Vagina (tissue), 2 donors: Measurements from ENCODE around the gene SSNA1. TPM values are rescaled to one million over a fixed set of nuclear protein-coding genes. Genes with fewer than 3 reads are reported as not detected.

Source experiments
- DNase-seq, 2 donors: peaks; one replicate each; pipeline ENCODE4 v3.0.0-alpha.2; 2017; ENCODE audit errors: extremely low spot score in 2 of 2
- H3K27ac ChIP-seq: fragments of 200-600 bp; sonication (generic); one replicate; pipeline ENCODE4 v1.5.1; 2019
- H3K27me3 ChIP-seq: fragments of 200-600 bp; sonication (generic); one replicate; pipeline ENCODE4 v1.5.1; 2019
- H3K36me3 ChIP-seq, 2 donors: fragments of 200-600 bp; sonication (generic); one replicate each; pipeline ENCODE4 v1.5.1; 2017 to 2019
- H3K4me1 ChIP-seq: fragments of 200-600 bp; sonication (generic); one replicate; pipeline ENCODE4 v1.5.1; 2019
- H3K4me3 ChIP-seq, 2 donors: fragments of 200-600 bp; sonication (generic); 1 replicate in 1 of 2; 2 replicates in 1 of 2; pipeline ENCODE4 v1.5.1; 2016 to 2019
- H3K9me3 ChIP-seq: fragments of 200-600 bp; sonication (generic); one replicate; pipeline ENCODE4 v1.5.1; 2019
- CTCF ChIP-seq, 3 experiments: fragments of 450-650 bp in 2 of 3; fragments of 200-600 bp in 1 of 3; sonication (generic) in 1 of 3; IDR thresholded peaks; one replicate each; pipeline ENCODE4 v1.5.1; 2017 to 2019; ENCODE audit warnings: antibody characterized with exemption in 3 of 3, mild to moderate bottlenecking in 2 of 3, moderate library complexity in 2 of 3
- POLR2A ChIP-seq, 2 donors: fragments of 450-650 bp; IDR thresholded peaks; one replicate each; pipeline ENCODE4 v1.6.1; 2017; ENCODE audit warnings: antibody characterized with exemption in 2 of 2, mild to moderate bottlenecking in 2 of 2, moderate library complexity in 2 of 2
- POLR2AphosphoS5 ChIP-seq, 2 donors: sonication (generic); formaldehyde crosslinking; IDR thresholded peaks; one replicate each; pipeline ENCODE4 v1.9.0; 2017; ENCODE audit warnings: antibody characterized with exemption in 2 of 2, mild to moderate bottlenecking in 2 of 2, low read depth in 1 of 2; ENCODE audit not compliant: insufficient read depth in 1 of 2
- intact Hi-C: fragments of 100-400 bp; cut with DNase I; formaldehyde crosslinking; loops from one replicate; pipeline ENCODE4 v1.15.1; 2023
- total RNA-seq: library from RNA; depleted of rRNA; stranded (reverse); fragments of >200 nt; gene quantifications from one replicate; pipeline ENCODE4 v1.2.3, GENCODE V29; 2016

The SSNA1 gene
- total RNA-seq, 1 donor from 2014 or later = 49.8 TPM

GRCh38 chr9:137164370-137165249 is 23.9 kb upstream of the SSNA1 start:
- no peaks in the 10 kb centered on the region for H3K36me3 ChIP-seq
- H3K27ac ChIP-seq = no peak overlapping the region
- intact Hi-C loops = loop anchor here (10.0 kb wide), 1 partner anchor 250 kb away; no protein-coding TSS in a partner anchor
- TF ChIP-seq POLR2AphosphoS5 (IDR thresholded peaks at IDR 0.05; ENCODE audit: insufficient read depth in 1 of 2, low read depth in 1 of 2) (no peak), POLR2A (IDR thresholded peaks at IDR 0.05) (no peak), CTCF (IDR thresholded peaks at IDR 0.05) (no peak)
- DNase-seq = no peak
- H3K4me3 ChIP-seq = no peak overlapping the region
- H3K9me3 ChIP-seq = no peaks in the 10 kb centered on the region
- H3K27me3 ChIP-seq = peaks cover 44% of the 10 kb centered on the region
- peaks cover 51% of the 10 kb centered on the region for H3K4me1 ChIP-seq

- no peak for TF ChIP-seq CTCF (IDR thresholded peaks at IDR 0.05)
- TF ChIP-seq POLR2AphosphoS5 (IDR thresholded peaks at IDR 0.05; ENCODE audit: insufficient read depth in 1 of 2, low read depth in 1 of 2) = no peak
- intact Hi-C loops = loop anchor here (10.0 kb wide), 1 partner anchor 249 kb away; no protein-coding TSS in a partner anchor
- H3K36me3 ChIP-seq = no peaks in the 10 kb centered on the region
- H3K27me3 ChIP-seq = peaks cover 49% of the 10 kb centered on the region
- peaks cover 51% of the 10 kb centered on the region for H3K4me1 ChIP-seq
- H3K4me3 ChIP-seq = no peak overlapping the region
- no peak for DNase-seq
- no peaks in the 10 kb centered on the region for H3K9me3 ChIP-seq
- no peak overlapping the region for H3K27ac ChIP-seq
Measured at GRCh38 chr9:137165250-137165836, 23.1 kb upstream of the SSNA1 start.

- Histone ChIP-seq H3K9me3 (no peaks in the 10 kb centered on the region), H3K27me3 (peaks cover 45% of the 10 kb centered on the region), H3K27ac (no peak overlapping the region), H3K4me3 (no peak overlapping the region), H3K4me1 (peaks cover 46% of the 10 kb centered on the region), H3K36me3 (no peaks in the 10 kb centered on the region)
- TF ChIP-seq POLR2A (IDR thresholded peaks at IDR 0.05) = no peak
- TF ChIP-seq POLR2AphosphoS5 (IDR thresholded peaks at IDR 0.05; ENCODE audit: insufficient read depth in 1 of 2, low read depth in 1 of 2) = no peak
- TF ChIP-seq CTCF (IDR thresholded peaks at IDR 0.05) = no peak
- intact Hi-C loops = loop anchor here (10.0 kb wide), 1 partner anchor 248 kb away; no protein-coding TSS in a partner anchor
- no peak for DNase-seq
Measured at GRCh38 chr9:137166380-137167229, 21.9 kb upstream of the SSNA1 start.

GRCh38 chr9:137167277-137167746 is 21.2 kb upstream of the SSNA1 start:
- Histone ChIP-seq H3K27me3 (peaks cover 42% of the 10 kb centered on the region), H3K4me1 (peaks cover 39% of the 10 kb centered on the region), H3K27ac (no peak overlapping the region), H3K36me3 (no peaks in the 10 kb centered on the region), H3K4me3 (no peak overlapping the region), H3K9me3 (no peaks in the 10 kb centered on the region)
- no peak for TF ChIP-seq POLR2AphosphoS5 (IDR thresholded peaks at IDR 0.05; ENCODE audit: insufficient read depth in 1 of 2, low read depth in 1 of 2)
- no peak for TF ChIP-seq CTCF (IDR thresholded peaks at IDR 0.05)
- no peak for TF ChIP-seq POLR2A (IDR thresholded peaks at IDR 0.05)
- intact Hi-C loops = loop anchor here (10.0 kb wide), 1 partner anchor 247 kb away; no protein-coding TSS in a partner anchor
- no peak for DNase-seq
